Liver (tissue), 9 donors: ENCODE results near the gene PHYHD1. TPM values are rescaled to one million over a fixed set of nuclear protein-coding genes. Genes with fewer than 3 reads are reported as not detected.

Experiments
- DNase-seq: peaks from one replicate; pipeline ENCODE4 v3.0.0-alpha.2; 2017; ENCODE audit warnings: low spot score
- H3K27ac ChIP-seq, 2 donors: one replicate each; pipeline ENCODE4 v1.7.0; 2013; ENCODE audit warnings: inconsistent platforms in 2 of 2, low read length in 2 of 2, control low read depth in 1 of 2, low read depth in 1 of 2, mild to moderate bottlenecking in 1 of 2
- H3K27me3 ChIP-seq, 4 donors: one replicate each; pipeline versions ENCODE4 v1.6.1 to v1.7.0; 2013; ENCODE audit warnings: low read length in 3 of 4, inconsistent platforms in 1 of 4, mild to moderate bottlenecking in 1 of 4, moderate library complexity in 1 of 4; ENCODE audit not compliant: control insufficient read depth in 4 of 4, insufficient read depth in 4 of 4
- H3K36me3 ChIP-seq, 4 donors: one replicate each; pipeline versions ENCODE4 v1.6.1 to v1.7.0; 2013; ENCODE audit warnings: low read length in 3 of 4, mild to moderate bottlenecking in 3 of 4, low read depth in 1 of 4, moderate library complexity in 1 of 4; ENCODE audit not compliant: control insufficient read depth in 4 of 4, insufficient read depth in 3 of 4
- H3K4me1 ChIP-seq, 4 donors: one replicate each; pipeline versions ENCODE4 v1.6.1 to v1.7.0; 2013; ENCODE audit warnings: low read length in 3 of 4, mild to moderate bottlenecking in 3 of 4, moderate library complexity in 1 of 4; ENCODE audit not compliant: control insufficient read depth in 4 of 4, insufficient read depth in 4 of 4
- H3K4me3 ChIP-seq, 3 donors: one replicate each; pipeline versions ENCODE4 v1.6.1 to v1.7.0; 2013; ENCODE audit warnings: low read length in 3 of 3, control low read depth in 1 of 3, low read depth in 1 of 3, mild to moderate bottlenecking in 1 of 3
- H3K9ac ChIP-seq, 2 donors: one replicate each; pipeline ENCODE4 v1.7.0; 2013; ENCODE audit warnings: low read length in 2 of 2, mild to moderate bottlenecking in 2 of 2, moderate library complexity in 2 of 2, control low read depth in 1 of 2, low read depth in 1 of 2
- H3K9me3 ChIP-seq, 4 donors: one replicate each; pipeline versions ENCODE4 v1.6.1 to v1.7.0; 2013; ENCODE audit warnings: low read length in 3 of 4; ENCODE audit not compliant: control insufficient read depth in 4 of 4
- EGR1 ChIP-seq, 2 donors: IDR thresholded peaks; 2 replicates each; pipeline ENCODE4 v1.6.1; 2016 to 2018; ENCODE audit warnings: antibody characterized with exemption in 2 of 2, low read depth in 2 of 2
- FOXA1 ChIP-seq: IDR thresholded peaks from 2 replicates; pipeline ENCODE4 v1.6.1; 2016; ENCODE audit warnings: antibody characterized with exemption
- FOXA2 ChIP-seq: IDR thresholded peaks from 2 replicates; pipeline ENCODE4 v1.6.1; 2016; ENCODE audit warnings: antibody characterized with exemption
- GABPA ChIP-seq, 2 donors: IDR thresholded peaks in 1 of 2; conservative IDR thresholded peaks in 1 of 2; 2 replicates each; pipeline ENCODE4 v1.6.1; 2016; ENCODE audit warnings: antibody characterized with exemption in 2 of 2, mild to moderate bottlenecking in 1 of 2, moderate library complexity in 1 of 2
- HNF4A ChIP-seq, 2 donors: conservative IDR thresholded peaks; 2 replicates each; pipeline ENCODE4 v1.6.1; 2016; ENCODE audit warnings: antibody characterized with exemption in 2 of 2, mild to moderate bottlenecking in 2 of 2
- HNF4G ChIP-seq: IDR thresholded peaks from 2 replicates; pipeline ENCODE4 v1.6.1; 2016; ENCODE audit warnings: antibody characterized with exemption
- NR2F2 ChIP-seq: IDR thresholded peaks from 2 replicates; pipeline ENCODE4 v1.6.1; 2016; ENCODE audit warnings: antibody characterized with exemption
- RAD21 ChIP-seq, 2 donors: IDR thresholded peaks; 2 replicates each; pipeline ENCODE4 v1.6.1; 2016; ENCODE audit warnings: antibody characterized with exemption in 2 of 2, mild to moderate bottlenecking in 2 of 2
- RXRA ChIP-seq, 2 donors: IDR thresholded peaks; 2 replicates each; pipeline ENCODE4 v1.6.1; 2017 to 2018; ENCODE audit warnings: antibody characterized with exemption in 2 of 2, mild to moderate bottlenecking in 1 of 2
- SP1 ChIP-seq: IDR thresholded peaks from 2 replicates; pipeline ENCODE4 v1.6.1; 2018; ENCODE audit warnings: antibody characterized with exemption, mild to moderate bottlenecking
- TAF1 ChIP-seq: conservative IDR thresholded peaks from 2 replicates; pipeline ENCODE4 v1.6.1; 2016; ENCODE audit warnings: antibody characterized with exemption, mild to moderate bottlenecking
- YY1 ChIP-seq: IDR thresholded peaks from 2 replicates; pipeline ENCODE4 v1.6.1; 2016; ENCODE audit warnings: antibody characterized with exemption, mild to moderate bottlenecking
- WGBS: extraction: QIAGEN DNeasy Blood & Tissue Kit; methylation state at CpG from one replicate; pipeline ENCODE4 v1.1.7; 2013; 5-methylcytosine and 5-hydroxymethylcytosine counted together
- polyA plus RNA-seq, 2 donors: library from polyadenylated mRNA; stranded (reverse) in 1 of 2; unstranded in 1 of 2; fragments of 200-250 nt in 1 of 2; fragments of >200 nt in 1 of 2; fragmentation: Nextera tagmentation in 1 of 2; extraction: Ambion mirVana in 1 of 2; gene quantifications; one replicate each; pipeline versions ENCODE4 v1.2.1 to v1.2.3, GENCODE V29; 2013 to 2015
- total RNA-seq, 2 donors: library from RNA; depleted of rRNA; stranded (reverse); fragments of >200 nt; gene quantifications; one replicate each; pipeline ENCODE4 v1.2.3, GENCODE V29; 2014
- TF ChIP-seq, protein P1 (sequence below): IDR thresholded peaks from 2 replicates; pipeline ENCODE4 v1.6.1; 2016; ENCODE audit warnings: antibody characterized with exemption
- TF ChIP-seq, protein P2 (sequence below): IDR thresholded peaks from 2 replicates; pipeline ENCODE4 v1.6.1; 2016; ENCODE audit warnings: antibody characterized with exemption
- TF ChIP-seq, protein P3 (sequence below): fragments of 150-350 bp; IDR thresholded peaks from 2 replicates; pipeline ENCODE4 v1.5.1; 2017; ENCODE audit warnings: improper control_type of control experiment, low read depth, low read length; ENCODE audit not compliant: missing input control
- TF ChIP-seq, protein P4 (sequence below): IDR thresholded peaks from 2 replicates; pipeline ENCODE4 v1.6.1; 2016; ENCODE audit warnings: antibody characterized with exemption
- donor health status: healthy.
- donor health status: healthy.
- donor health status: healthy.
- donor health status: healthy.
- donor health status: healthy.

Gene PHYHD1
- total and polyA plus RNA-seq, 4 donors = 9.2 to 72.8 (median 31.3) TPM

DNA sequence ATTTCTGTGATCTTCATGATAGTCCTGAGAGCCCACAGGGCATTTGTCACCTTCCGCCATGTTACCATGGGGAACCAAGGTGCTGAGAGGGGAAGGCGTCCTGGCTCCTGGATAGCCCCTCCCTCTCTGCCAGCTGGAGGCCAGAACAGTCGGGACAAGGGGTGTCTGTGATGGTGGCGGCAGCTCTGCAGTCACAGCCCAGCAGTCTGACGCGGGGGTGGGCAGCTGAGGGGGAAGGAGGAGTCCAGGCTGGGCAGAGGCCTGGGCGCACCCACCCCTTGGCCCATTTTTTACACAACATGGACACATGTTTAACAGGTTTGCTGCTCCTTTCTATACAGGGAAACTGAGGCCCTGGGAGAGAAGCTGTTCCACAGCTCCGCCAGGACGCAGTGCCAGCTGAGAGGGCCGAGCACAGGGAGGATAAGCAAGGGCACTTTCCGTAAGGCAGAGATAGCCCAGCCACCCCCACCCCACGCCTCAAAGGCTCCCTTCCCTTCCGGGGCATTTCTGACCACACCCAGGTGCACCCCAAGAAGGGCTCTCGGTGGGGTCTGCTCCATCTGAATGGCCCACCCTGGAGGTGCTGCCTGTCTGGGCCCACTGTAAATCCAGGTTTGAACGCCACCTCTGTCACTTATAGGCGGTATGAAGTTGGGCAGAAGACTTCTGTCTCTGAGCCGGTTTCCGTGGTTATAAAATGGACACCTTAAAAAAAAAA is 21.8 kb upstream of the PHYHD1 start:
- no peak for DNase-seq
- H3K9me3 ChIP-seq = no peaks in the 10 kb centered on the region
- 88% methylated on average over 18 of the region's 18 CpGs for WGBS
- peaks cover 0 to 12% (median 8%) of the 10 kb centered on the region in 4 donors for H3K4me1 ChIP-seq
- no peak overlapping the region for H3K4me3 ChIP-seq
- TF ChIP-seq RXRA (IDR thresholded peaks at IDR 0.05) (no peak), TAF1 (no peak), SP1 (no peak), HNF4G (no peak), RAD21 (IDR thresholded peaks at IDR 0.05) (no peak), FOXA2 (no peak), FOXA1 (no peak), HNF4A (conservative IDR thresholded peaks at IDR 0.05) (no peak), YY1 (no peak), NR2F2 (no peak)
- TF ChIP-seq, protein P1, sequence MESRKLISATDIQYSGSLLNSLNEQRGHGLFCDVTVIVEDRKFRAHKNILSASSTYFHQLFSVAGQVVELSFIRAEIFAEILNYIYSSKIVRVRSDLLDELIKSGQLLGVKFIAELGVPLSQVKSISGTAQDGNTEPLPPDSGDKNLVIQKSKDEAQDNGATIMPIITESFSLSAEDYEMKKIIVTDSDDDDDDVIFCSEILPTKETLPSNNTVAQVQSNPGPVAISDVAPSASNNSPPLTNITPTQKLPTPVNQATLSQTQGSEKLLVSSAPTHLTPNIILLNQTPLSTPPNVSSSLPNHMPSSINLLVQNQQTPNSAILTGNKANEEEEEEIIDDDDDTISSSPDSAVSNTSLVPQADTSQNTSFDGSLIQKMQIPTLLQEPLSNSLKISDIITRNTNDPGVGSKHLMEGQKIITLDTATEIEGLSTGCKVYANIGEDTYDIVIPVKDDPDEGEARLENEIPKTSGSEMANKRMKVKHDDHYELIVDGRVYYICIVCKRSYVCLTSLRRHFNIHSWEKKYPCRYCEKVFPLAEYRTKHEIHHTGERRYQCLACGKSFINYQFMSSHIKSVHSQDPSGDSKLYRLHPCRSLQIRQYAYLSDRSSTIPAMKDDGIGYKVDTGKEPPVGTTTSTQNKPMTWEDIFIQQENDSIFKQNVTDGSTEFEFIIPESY = no peak
- TF ChIP-seq, protein P2, sequence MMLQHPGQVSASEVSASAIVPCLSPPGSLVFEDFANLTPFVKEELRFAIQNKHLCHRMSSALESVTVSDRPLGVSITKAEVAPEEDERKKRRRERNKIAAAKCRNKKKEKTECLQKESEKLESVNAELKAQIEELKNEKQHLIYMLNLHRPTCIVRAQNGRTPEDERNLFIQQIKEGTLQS = no peak
- TF ChIP-seq, protein P3, sequence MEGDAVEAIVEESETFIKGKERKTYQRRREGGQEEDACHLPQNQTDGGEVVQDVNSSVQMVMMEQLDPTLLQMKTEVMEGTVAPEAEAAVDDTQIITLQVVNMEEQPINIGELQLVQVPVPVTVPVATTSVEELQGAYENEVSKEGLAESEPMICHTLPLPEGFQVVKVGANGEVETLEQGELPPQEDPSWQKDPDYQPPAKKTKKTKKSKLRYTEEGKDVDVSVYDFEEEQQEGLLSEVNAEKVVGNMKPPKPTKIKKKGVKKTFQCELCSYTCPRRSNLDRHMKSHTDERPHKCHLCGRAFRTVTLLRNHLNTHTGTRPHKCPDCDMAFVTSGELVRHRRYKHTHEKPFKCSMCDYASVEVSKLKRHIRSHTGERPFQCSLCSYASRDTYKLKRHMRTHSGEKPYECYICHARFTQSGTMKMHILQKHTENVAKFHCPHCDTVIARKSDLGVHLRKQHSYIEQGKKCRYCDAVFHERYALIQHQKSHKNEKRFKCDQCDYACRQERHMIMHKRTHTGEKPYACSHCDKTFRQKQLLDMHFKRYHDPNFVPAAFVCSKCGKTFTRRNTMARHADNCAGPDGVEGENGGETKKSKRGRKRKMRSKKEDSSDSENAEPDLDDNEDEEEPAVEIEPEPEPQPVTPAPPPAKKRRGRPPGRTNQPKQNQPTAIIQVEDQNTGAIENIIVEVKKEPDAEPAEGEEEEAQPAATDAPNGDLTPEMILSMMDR = no peak
- H3K36me3 ChIP-seq = peaks cover 0 to 15% (median 12%) of the 10 kb centered on the region in 4 donors
- H3K9ac ChIP-seq = no peak overlapping the region
- peak overlapping the region; percentile 4 to 42 for H3K27ac ChIP-seq
- H3K27me3 ChIP-seq = no peaks in the 10 kb centered on the region

- WGBS = 68% methylated on average over 8 of the region's 8 CpGs
- H3K4me1 ChIP-seq = peaks cover 0 to 12% (median 8%) of the 10 kb centered on the region in 4 donors
- H3K4me3 ChIP-seq = no peak overlapping the region
- H3K9me3 ChIP-seq = no peaks in the 10 kb centered on the region
- no peak for DNase-seq
- no peak for TF ChIP-seq EGR1 (IDR thresholded peaks at IDR 0.05; ENCODE audit: low read depth in 2 of 2)
- no peak for TF ChIP-seq GABPA (IDR thresholded peaks at IDR 0.05 in 1 of 2, conservative IDR thresholded peaks at IDR 0.05 in 1 of 2)
- no peak for TF ChIP-seq RXRA (IDR thresholded peaks at IDR 0.05)
- TF ChIP-seq, protein P4, sequence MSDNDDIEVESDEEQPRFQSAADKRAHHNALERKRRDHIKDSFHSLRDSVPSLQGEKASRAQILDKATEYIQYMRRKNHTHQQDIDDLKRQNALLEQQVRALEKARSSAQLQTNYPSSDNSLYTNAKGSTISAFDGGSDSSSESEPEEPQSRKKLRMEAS = no peak
- no peak for TF ChIP-seq RAD21 (IDR thresholded peaks at IDR 0.05)
- TF ChIP-seq, protein P1 = no peak
- TF ChIP-seq, protein P2 = no peak
- TF ChIP-seq TAF1 = no peak
- no peak for TF ChIP-seq FOXA1
- no peak for TF ChIP-seq FOXA2
- no peak for TF ChIP-seq YY1
- H3K9ac ChIP-seq = no peak overlapping the region
- H3K27ac ChIP-seq = no peak overlapping the region
- peaks cover 0 to 15% (median 12%) of the 10 kb centered on the region in 4 donors for H3K36me3 ChIP-seq
- H3K27me3 ChIP-seq = no peaks in the 10 kb centered on the region
These were observed 21.0 kb upstream of the PHYHD1 start for GRCh38 chr9:128899566-128900322.
